Upper lobe of left lung (tissue), 6 donors: Measurements from ENCODE around the gene CPEB1. TPM values are rescaled to one million over a fixed set of nuclear protein-coding genes. Genes with fewer than 3 reads are reported as not detected.

Source experiments
- ATAC-seq, 2 donors: fragments of 200-7000 bp; cut with Tn5 transposase; one replicate each; pipeline ENCODE4 v1.9.1; 2022; ENCODE audit warnings: mild to moderate bottlenecking in 2 of 2, moderate library complexity in 2 of 2; ENCODE audit not compliant: low FRiP score in 2 of 2
- DNase-seq, 2 donors: peaks; one replicate each; pipeline ENCODE4 v3.0.0-alpha.2; 2019 to 2020
- H3K27ac ChIP-seq, 4 donors: fragments of 200-600 bp; sonication (generic); one replicate each; pipeline ENCODE4 v1.5.1; 2016 to 2019
- H3K27me3 ChIP-seq, 4 donors: fragments of 200-600 bp; sonication (generic); one replicate each; pipeline ENCODE4 v1.5.1; 2017 to 2019
- H3K36me3 ChIP-seq, 4 donors: fragments of 200-600 bp; sonication (generic); one replicate each; pipeline ENCODE4 v1.5.1; 2016 to 2019
- H3K4me1 ChIP-seq, 4 donors: fragments of 200-600 bp; sonication (generic); one replicate each; pipeline ENCODE4 v1.5.1; 2018 to 2019
- H3K4me3 ChIP-seq, 4 donors: fragments of 200-600 bp; sonication (generic); one replicate each; pipeline ENCODE4 v1.5.1; 2017 to 2019; ENCODE audit warnings: mild to moderate bottlenecking in 2 of 4, moderate library complexity in 1 of 4
- H3K9me3 ChIP-seq, 4 donors: fragments of 200-600 bp; sonication (generic); one replicate each; pipeline ENCODE4 v1.5.1; 2018 to 2019
- EP300 ChIP-seq, 4 donors: sonication (generic); formaldehyde crosslinking; IDR thresholded peaks; one replicate each; pipeline ENCODE4 v1.5.1; 2017; ENCODE audit warnings: antibody characterized with exemption in 4 of 4, control low read depth in 2 of 4
- POLR2A ChIP-seq, 4 donors: fragments of 450-650 bp; IDR thresholded peaks; one replicate each; pipeline ENCODE4 v1.5.1; 2016 to 2017; ENCODE audit warnings: antibody characterized with exemption in 4 of 4, mild to moderate bottlenecking in 2 of 4
- POLR2AphosphoS5 ChIP-seq, 2 donors: sonication (generic); formaldehyde crosslinking; IDR thresholded peaks; one replicate each; pipeline ENCODE4 v1.5.1; 2017; ENCODE audit warnings: antibody characterized with exemption in 2 of 2
- WGBS, 2 donors: methylation state at CpG; one replicate each; pipeline ENCODE4 v1.1.5; 2017 to 2018; 5-methylcytosine and 5-hydroxymethylcytosine counted together
- total RNA-seq, 6 donors: library from RNA; depleted of rRNA in 4 of 6; stranded (reverse); fragments of >200 nt in 4 of 6; gene quantifications; one replicate each; pipeline versions ENCODE4 v1.1.0 to v1.2.1, GENCODE V29; 2016 to 2021
- TF ChIP-seq, protein P1 (sequence below), 6 experiments: fragments of 450-650 bp in 4 of 6; fragments of 200-600 bp in 2 of 6; sonication (generic) in 2 of 6; IDR thresholded peaks; one replicate each; pipeline ENCODE4 v1.5.1; 2016 to 2019; ENCODE audit warnings: antibody characterized with exemption in 6 of 6
- donor health status: DM: no; HTN: no; CAD: no; lungs with moderate emphysema.
- donor health status: DM: no; HTN: yes; CAD: no; lungs with severe emphysema.

The CPEB1 gene
- total RNA-seq, 6 donors from 2014 or later, result 0.76 to 3.4 (median 1.7) TPM

DNA sequence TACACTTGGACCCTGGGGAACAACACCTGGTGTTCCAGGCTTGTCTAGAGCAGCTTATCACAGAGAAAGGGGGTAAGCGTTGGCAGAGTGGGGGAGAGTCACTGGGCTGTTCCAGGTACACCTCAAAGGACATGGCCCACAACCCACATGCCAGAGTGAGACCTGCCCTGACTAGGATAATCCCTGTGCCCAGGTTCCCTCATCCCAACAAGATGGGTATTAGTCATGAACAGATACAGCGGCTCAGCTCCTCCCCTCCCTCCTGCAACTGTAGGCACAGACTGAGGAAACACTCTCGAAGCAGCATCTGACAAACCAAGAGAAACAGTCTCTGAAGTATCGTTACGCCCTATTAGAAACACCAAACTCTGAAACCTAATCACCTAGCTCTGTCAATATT, 74.9 kb downstream of the CPEB1 start:
- Histone ChIP-seq H3K9me3 (no peaks in the 10 kb centered on the region), H3K27ac (no peak overlapping the region), H3K36me3 (no peaks in the 10 kb centered on the region), H3K4me1 (peaks cover 0 to 13% (median 9%) of the 10 kb centered on the region in 4 donors), H3K4me3 (no peak overlapping the region), H3K27me3 (no peaks in the 10 kb centered on the region)
- no peak for DNase-seq
- TF ChIP-seq, protein P1, sequence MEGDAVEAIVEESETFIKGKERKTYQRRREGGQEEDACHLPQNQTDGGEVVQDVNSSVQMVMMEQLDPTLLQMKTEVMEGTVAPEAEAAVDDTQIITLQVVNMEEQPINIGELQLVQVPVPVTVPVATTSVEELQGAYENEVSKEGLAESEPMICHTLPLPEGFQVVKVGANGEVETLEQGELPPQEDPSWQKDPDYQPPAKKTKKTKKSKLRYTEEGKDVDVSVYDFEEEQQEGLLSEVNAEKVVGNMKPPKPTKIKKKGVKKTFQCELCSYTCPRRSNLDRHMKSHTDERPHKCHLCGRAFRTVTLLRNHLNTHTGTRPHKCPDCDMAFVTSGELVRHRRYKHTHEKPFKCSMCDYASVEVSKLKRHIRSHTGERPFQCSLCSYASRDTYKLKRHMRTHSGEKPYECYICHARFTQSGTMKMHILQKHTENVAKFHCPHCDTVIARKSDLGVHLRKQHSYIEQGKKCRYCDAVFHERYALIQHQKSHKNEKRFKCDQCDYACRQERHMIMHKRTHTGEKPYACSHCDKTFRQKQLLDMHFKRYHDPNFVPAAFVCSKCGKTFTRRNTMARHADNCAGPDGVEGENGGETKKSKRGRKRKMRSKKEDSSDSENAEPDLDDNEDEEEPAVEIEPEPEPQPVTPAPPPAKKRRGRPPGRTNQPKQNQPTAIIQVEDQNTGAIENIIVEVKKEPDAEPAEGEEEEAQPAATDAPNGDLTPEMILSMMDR (IDR thresholded peaks at IDR 0.05), result no peak
- TF ChIP-seq POLR2A (IDR thresholded peaks at IDR 0.05), result no peak
- TF ChIP-seq POLR2AphosphoS5 (IDR thresholded peaks at IDR 0.05), result no peak
- no peak for TF ChIP-seq EP300 (IDR thresholded peaks at IDR 0.05)
- WGBS, 2 donors, result 59 to 63% methylated on average over 5 of the region's 5 CpGs
- ATAC-seq, result peak in 1 of 2 donors; percentile 21

DNA sequence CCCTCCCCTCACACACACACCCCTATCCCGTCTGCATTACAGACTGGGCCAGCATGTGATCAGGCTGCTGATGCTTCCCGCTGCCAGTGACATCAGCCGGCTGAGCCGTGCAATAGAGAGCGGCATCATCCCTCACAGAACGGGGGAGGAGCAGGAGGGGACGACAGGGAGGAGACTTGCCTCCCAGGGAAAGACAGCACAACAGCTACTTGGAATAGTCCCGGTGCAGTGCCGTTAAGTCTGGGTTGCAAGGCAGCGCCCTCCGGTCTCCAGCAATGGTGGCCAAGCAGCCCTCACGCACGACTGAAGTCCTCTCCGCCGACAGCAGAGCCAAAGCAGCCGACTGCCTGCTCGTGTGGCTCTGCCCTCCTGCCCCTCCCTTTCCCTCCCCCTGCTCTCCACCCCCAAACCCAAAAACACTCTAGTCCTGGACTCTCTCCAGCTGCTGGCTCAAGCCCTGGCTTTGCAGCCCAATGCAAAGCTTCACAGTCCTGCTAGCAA, 75.4 kb downstream of the CPEB1 start:
- Histone ChIP-seq H3K27ac (peak overlapping the region in 2 of 4 donors; percentile 30 to 44), H3K36me3 (no peaks in the 10 kb centered on the region), H3K4me3 (peak overlapping the region in 3 of 4 donors; percentile 17 to 40 (median 39)), H3K9me3 (no peaks in the 10 kb centered on the region), H3K4me1 (peaks cover 0 to 13% (median 9%) of the 10 kb centered on the region in 4 donors), H3K27me3 (no peaks in the 10 kb centered on the region)
- peak; percentile 76 to 93 for ATAC-seq
- WGBS, 2 donors, result 3% methylated on average over 6 to 17 of the region's 17 CpGs
- TF ChIP-seq POLR2AphosphoS5 (IDR thresholded peaks at IDR 0.05), result peak in 1 of 2 donors; percentile 50
- TF ChIP-seq EP300 (IDR thresholded peaks at IDR 0.05), result no peak
- peak; percentile 41 to 50 for DNase-seq

DNA sequence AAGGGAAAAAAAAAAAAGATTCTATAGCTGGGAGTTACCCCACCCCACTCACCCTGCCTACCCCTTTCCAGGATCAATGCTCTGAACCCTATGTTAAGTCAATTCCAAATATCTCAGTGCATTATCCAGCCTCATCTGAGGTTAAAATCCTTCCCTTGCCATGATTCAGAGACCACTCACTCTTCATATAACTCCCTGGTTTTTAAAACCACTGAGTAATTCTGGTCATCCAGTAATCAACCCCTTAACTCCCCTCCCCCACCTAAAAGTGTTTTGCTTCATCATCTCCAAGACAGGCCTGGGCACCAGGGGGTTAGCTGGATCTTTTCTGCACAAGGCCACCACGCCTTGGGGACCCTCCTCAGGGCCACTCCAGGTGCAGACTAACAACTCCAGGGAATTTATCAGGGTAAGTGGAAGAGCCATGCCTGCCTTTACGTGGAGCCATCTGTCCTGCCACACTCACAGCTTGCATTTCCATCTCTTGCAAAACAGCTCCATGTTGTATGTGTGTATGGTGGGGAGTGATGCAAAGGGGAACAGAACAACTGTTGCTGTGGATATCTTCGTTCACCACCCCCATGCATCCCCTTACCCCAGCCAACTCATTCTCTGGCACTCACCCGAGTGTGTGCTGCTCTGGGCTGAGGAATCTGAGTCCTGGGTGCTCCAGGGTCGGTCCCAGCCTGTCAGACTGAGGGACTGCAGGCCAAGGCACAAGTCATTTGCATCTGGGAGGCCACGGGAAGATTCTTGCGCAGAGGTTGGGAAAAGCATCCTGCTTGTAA, 76.2 kb downstream of the CPEB1 start:
- peak overlapping the region in 2 of 4 donors; percentile 17 to 40 for H3K4me3 ChIP-seq
- H3K4me1 ChIP-seq, result peaks cover 0 to 13% (median 9%) of the 10 kb centered on the region in 4 donors
- TF ChIP-seq, protein P1 (IDR thresholded peaks at IDR 0.05), result no peak
- TF ChIP-seq POLR2AphosphoS5 (IDR thresholded peaks at IDR 0.05) (no peak), POLR2A (IDR thresholded peaks at IDR 0.05) (no peak), EP300 (IDR thresholded peaks at IDR 0.05) (no peak)
- 37 to 51% methylated on average over 6 to 7 of the region's 7 CpGs for WGBS, 2 donors
- H3K9me3 ChIP-seq, result no peaks in the 10 kb centered on the region
- no peaks in the 10 kb centered on the region for H3K27me3 ChIP-seq
- H3K27ac ChIP-seq, result peak overlapping the region in 1 of 4 donors; percentile 44
- no peak for DNase-seq
- no peaks in the 10 kb centered on the region for H3K36me3 ChIP-seq
- ATAC-seq, result no peak

DNA sequence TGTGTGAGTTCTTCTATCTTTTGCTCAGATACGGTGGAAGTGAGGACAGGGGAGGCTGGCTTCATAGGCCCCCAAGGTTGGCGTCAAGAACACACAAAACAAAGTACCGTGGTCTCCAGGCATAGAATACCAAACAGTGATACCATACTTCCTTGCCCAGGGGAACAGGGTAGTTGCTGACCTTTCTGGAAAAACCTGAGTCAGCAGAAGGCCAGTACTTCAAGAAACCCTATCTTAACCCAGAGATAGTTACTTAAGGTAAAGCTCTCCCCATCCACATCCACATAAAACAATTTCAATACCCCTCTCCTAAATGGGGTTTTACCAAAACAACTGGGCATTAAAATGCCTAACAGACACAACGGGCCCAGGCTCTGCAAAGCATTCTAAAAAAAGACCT, 77.3 kb downstream of the CPEB1 start:
- Histone ChIP-seq H3K4me1 (peaks cover 0 to 13% (median 9%) of the 10 kb centered on the region in 4 donors), H3K27ac (no peak overlapping the region), H3K9me3 (no peaks in the 10 kb centered on the region), H3K27me3 (no peaks in the 10 kb centered on the region), H3K36me3 (no peaks in the 10 kb centered on the region), H3K4me3 (no peak overlapping the region)
- TF ChIP-seq, protein P1 (IDR thresholded peaks at IDR 0.05), result no peak
- TF ChIP-seq POLR2A (IDR thresholded peaks at IDR 0.05), result no peak
- TF ChIP-seq EP300 (IDR thresholded peaks at IDR 0.05), result no peak
- TF ChIP-seq POLR2AphosphoS5 (IDR thresholded peaks at IDR 0.05), result no peak
- 83 to 88% methylated on average over 4 of the region's 4 CpGs for WGBS, 2 donors
- no peak for DNase-seq
- ATAC-seq, result no peak

DNA sequence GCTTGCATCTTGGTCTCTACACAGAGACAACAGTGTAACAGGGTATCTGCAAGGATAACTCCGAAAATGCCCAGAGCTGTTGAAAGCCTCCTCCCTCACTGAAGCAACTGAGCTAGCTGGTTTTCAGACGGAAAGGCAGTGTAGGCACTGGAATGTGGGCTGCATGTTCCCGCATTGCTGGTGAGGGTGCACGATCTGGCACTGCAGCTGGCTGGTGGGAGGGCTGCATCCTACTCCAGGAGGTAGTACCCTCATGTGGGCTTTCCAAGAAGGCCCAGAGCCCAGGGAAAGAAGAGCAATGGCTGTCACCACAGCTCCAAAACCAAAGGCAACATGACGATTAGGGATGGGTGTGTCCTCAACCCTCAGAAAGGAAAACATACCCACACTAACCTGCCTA, 78.2 kb downstream of the CPEB1 start:
- 80 to 82% methylated on average over 2 to 5 of the region's 5 CpGs for WGBS, 2 donors
- no peak for ATAC-seq
- H3K36me3 ChIP-seq, result no peaks in the 10 kb centered on the region

More for the DNA sequence above, 78.2 kb downstream of the CPEB1 start:
- Histone ChIP-seq H3K9me3 (no peaks in the 10 kb centered on the region), H3K4me3 (no peak overlapping the region), H3K4me1 (peaks cover 0 to 13% (median 9%) of the 10 kb centered on the region in 4 donors), H3K27me3 (no peaks in the 10 kb centered on the region), H3K27ac (no peak overlapping the region)
- no peak for DNase-seq
- TF ChIP-seq POLR2AphosphoS5 (IDR thresholded peaks at IDR 0.05), result no peak
- TF ChIP-seq, protein P1 (IDR thresholded peaks at IDR 0.05), result no peak
- TF ChIP-seq EP300 (IDR thresholded peaks at IDR 0.05), result no peak
- no peak for TF ChIP-seq POLR2A (IDR thresholded peaks at IDR 0.05)
